ENCODE measurements around the gene TMEM131L.
"Not testable (repeated sequence)": the region's sequence is repeated elsewhere in the genome, so short reads cannot be mapped to it uniquely, and the experiment has no call there.

The TMEM131L gene

DNA sequence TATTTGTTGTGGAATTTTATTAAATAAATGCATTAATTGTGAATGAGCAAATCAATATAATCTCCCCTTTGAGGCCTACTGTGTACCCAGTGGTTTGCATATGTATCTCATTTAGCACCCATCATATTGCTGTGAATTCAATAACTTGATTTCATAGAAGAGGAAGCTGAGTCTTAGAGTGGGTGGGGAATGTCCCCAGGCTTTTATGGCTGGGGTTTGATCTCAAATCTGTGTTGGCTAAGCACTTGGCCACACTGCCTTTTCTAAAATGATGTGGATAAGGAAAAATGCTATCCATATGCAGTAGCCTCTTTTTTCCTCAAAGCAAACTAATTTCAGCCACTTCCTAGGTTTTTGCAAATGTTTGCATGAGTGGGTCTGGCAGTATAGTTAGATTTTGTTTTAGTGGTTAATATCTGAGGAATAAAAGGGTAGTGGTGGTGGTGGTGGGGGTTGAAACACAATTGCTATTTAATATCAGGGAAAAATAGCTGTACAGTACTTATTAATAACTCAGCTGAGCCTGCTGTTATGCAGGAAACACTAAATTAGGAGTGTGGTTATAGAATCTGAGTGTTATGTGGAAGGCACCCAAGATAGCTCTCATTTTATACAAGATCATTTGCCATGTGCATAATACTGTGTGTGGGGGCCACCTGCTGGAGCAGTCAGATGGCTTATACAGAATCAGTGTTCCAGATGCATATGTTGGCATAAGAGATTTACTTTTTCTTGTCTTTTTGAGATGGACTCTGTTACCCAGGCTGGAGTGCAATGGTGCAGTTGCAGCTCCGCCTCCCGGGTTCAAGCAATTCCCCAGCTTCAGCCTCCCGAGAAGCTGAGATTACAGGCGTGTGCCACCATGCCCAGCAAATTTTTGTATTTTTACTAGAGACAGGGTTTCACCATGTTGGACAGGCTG lies 108.0 kb downstream of the TMEM131L start:
- DNase-seq (ENCODE audit: low read depth in 2 of 2) = peak; percentile 18 to 33

DNA sequence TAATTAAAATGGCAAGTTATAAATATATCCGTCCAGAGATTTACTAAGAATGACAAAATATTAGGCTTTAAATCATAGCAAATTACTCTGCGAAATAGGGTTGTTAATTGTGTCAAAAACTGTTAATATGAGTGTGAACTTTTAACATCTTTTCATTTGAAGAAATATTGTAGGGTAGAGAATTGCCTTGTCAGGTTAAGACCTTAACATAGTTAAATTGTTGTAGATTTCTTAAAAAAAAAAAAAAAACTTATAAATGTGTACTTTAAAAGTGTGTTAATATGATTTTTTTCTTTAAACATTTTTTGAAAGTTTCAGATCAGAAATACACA lies 110.2 kb downstream of the TMEM131L start:
- DNase-seq (ENCODE audit: low read depth in 2 of 2) = no peak

DNA sequence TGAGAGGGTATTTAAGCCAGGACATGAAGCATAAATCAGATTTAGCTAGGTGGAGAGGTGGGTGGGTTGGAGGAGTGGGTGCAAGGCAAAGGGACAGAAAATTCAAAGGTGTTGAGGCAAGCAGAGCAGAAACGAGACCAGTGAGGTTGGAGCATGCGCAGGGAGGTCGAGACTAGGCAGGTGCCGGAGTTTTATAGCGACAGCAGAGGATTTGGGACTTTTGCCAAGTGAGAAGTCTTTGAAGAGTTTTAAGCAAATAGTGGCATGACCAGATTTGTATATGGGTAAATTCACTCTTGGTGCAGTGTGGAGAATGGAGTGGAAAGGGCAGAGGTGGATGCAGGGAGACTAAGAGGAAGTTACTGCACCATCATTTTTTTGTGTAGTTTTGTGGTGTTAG lies 110.9 kb downstream of the TMEM131L start:
- no peak for DNase-seq (ENCODE audit: low read depth in 2 of 2)

DNA sequence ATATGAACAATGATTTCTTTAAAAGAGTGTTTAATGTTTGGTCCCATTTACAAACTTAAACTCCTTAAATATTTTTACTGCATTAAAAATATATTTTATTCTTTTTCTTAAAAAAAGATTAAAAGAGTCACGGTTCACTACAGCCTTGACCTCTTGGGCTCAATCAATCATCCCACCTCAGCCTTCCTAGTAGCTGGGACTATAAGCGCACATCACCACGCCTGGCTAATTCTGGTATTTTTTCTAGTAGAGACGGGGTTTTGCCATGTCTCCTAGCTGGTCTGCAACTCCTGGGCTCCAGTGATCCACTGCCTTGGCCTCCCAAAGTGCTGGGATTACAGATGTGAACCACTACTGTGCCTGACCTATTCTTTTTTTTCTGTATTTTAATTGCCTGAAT lies 113.2 kb downstream of the TMEM131L start:
- no peak for DNase-seq (ENCODE audit: low read depth in 2 of 2)

DNA sequence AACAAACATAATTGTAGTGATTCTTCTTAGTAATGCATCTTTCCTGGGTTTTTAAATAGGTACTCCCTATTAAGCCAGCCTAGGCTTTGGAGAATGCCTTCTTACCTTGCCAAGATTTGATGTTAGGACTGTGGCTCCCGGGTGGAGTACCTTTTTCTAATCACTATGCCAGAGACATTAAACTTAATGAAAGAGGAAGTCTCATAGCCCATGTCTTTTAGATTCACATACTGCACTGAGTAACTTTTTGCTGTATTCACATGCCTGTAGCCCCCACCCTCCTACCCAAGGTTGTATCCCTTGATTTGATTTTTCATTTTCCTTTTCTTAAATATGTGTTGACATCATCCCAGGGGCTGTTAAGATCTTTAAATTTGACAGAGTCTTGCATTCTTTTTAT lies 113.7 kb downstream of the TMEM131L start:
- DNase-seq (ENCODE audit: low read depth in 2 of 2) = no peak

DNA sequence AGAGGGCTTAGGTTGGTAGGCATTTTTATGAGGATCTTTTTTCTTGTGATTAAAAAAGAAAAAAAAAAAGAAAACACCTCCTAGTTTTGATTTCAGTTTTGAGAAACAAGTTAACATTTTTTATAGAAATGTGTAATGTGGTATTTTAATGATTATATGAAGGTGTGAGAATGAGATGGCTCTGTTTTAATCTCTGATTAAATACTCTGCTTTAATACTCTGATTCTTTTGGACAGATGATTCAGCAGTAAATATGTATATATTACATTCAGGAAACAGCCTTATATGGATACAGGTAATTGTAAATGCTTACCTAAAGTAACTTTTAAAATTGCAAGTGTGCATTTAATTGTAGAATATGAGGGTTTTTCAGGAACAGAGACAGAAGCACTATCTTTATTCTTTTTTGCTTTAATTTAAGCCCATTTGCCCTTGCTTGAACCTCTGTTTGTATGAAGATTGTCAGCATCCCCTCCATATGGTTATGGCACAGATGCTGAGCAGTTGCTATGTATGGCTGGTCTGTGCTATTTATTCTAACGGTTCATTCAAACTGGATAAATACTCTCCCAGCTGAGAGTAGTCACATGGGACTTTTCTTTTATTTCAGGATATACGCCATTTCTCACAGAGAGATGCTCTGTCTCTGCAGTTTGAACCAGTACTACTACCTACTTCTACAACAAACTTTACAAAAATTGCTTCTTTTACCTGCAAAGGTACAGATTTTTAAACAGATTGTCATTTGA lies 117.0 kb downstream of the TMEM131L start:
- no peak for DNase-seq (ENCODE audit: low read depth in 2 of 2)

DNA sequence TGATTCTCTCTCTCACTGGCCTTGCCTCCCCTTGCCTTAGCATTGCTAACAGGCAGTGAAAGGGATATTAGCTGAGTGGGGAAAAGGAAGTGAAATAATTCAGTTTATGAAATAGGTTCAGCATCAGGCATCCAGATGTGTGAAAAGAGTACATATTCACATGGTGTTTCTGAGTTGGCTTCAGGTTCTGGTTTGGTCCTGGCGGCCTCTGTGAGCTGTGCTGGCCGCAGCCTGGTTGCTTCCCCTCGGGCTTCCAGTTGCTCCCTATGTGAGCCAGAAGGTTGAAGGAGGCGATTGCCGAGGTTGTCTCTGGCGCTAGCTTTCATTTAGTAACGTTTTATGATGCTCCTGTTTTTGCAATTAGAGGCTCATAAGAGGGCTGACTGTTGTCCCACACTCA lies 118.9 kb downstream of the TMEM131L start:
- DNase-seq (ENCODE audit: low read depth in 2 of 2) = no peak

DNA sequence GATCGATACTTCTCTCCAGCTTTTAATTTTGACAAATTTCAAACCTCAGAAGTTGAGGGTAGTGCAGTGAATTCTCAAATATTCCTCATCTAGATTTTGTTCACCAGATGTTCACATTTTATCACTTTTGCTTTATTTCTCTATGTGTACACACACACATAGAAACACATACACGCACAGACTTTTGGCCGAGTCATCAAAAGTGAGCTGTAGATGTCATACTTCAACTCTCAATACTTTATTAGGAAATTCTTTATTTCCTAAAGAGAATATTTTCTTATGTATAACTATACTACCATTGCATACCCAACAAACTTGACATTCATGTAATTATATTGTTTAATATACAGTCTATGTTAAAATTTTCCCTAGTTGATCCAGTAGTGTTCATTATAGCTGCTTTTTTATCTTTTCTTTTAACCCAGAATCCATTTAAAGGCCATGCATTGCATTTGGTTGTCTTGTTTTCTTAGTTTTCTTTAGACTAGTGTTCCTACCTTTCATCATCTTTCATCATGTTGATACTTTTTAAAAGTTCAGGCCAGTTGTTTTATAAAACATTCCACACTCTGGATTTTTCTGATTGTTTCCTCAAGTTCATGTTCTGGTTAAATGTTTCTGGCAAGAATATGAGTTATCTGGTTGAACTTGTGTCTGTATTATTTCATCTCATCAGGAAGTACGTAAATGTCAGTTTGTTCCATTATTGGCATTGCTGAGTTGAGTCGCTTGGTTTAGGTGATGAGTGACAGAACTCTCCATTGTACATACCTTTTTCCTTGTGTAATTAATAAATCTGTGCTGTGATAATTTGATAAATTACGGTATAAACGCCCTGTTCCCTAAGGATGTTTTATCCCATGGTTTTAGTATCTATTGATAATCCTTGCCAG lies 123.8 kb downstream of the TMEM131L start:
- DNase-seq (ENCODE audit: low read depth in 2 of 2) = no peak

DNA sequence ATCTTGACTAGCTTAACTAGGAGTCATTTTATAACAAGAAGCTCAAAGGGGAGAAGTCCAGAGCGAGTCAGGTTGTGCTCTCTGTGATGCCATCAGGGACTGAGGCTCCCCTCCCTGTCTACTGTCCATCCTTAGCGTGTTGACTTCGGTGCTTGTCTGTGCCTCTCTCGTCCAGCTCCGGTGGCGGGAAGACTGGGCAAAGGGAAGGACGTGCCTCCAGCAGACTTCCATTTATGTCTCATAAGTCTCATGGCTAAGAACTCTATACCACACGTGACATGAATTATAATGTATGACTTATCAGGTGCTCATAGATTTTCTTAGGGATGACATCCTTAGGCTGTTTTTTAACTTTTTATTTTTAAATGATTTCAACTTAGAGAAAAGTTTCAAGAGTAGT lies 125.3 kb downstream of the TMEM131L start:
- DNase-seq (ENCODE audit: low read depth in 2 of 2) = no peak

DNA sequence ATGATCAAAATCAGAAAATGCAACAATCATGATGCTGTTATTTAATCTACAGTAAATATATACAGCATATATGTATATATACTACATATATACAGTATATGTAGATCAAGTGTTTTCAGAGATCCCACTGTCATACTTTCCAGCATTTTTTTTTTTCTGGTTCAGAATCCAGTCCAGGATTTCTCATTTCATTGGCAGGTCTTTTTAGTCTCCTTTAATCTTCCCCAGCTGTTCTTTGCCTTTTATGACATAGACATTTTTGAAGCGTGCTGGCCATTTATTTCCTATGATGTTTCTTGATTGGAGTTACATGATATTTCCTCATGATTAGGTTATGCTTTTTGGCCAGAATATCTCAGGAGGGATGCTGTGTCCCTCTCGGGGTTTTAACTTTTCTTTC lies 125.9 kb downstream of the TMEM131L start:
- DNase-seq (ENCODE audit: low read depth in 2 of 2) = no peak

DNA sequence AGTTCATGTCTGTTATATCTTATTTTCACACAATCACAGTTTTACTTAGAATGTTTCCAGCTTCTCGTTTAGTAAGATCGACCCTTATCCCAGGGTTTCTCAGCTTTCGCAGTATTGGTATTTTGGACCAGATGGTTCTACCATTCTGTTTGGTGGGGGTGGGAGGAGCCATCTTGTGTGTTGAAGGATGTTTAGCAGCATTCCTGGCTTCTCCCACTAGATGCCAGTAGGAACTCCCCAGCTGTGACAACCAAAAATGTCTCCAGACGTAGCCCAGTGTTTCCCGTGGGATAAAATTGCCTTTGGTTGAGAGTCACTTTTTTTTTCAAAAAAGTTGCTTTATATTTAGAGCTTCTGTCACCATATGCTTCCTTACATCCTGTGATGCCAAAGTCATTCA lies 127.0 kb downstream of the TMEM131L start:
- DNase-seq (ENCODE audit: low read depth in 2 of 2) = no peak

DNA sequence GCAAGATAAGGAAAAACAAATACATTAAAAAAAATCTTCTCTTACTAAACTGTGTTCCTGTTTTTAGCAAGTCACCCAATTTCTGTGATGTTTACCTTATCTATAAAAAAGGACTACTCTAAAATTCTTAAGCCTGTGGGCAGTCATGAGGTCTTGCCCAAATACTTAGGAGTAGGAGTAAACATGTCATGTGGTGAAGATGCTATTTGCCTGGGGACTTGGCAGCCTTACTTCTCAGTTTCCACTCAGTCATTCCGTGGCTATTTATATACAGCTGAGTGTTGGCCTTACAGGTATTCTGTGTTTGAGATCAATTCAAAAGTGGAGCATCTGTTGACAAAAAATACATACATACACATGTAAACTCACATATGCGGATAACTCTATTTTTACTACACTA lies 128.1 kb downstream of the TMEM131L start:
- DNase-seq (ENCODE audit: low read depth in 2 of 2) = no peak

DNA sequence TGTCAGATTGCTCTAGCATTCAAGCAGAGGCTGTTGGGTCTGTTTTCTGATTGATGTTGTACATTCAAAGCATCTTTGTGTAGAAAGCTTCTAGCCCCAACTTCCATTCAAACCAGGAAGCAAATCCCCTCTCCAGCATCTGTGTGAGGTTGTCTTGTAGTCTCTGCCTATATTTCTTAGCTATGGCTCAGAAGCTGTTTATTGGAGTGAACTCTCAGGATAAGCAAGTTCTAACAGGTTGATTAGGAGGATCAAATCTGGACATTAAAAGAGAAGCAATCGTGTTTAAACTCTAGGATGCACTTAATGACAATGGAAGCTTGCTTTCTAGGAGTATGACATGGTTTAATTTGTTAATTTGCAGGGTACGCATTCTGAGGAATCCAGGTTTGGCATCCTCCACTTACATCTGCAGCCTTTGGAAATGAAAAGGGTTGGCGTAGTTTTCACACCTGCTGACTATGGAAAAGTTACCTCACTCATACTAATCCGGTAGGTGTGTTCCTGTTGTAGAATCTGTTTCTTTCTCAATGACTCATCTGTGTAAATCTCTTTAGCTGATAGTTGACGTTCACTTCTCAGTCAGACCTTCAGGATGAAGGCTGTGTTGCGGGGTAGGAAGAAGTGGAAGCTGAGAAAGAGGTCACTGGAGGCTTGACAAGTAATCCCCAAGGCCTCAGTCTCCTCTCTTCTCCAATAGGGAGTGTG lies 129.9 kb downstream of the TMEM131L start:
- DNase-seq (ENCODE audit: low read depth in 2 of 2) = no peak

DNA sequence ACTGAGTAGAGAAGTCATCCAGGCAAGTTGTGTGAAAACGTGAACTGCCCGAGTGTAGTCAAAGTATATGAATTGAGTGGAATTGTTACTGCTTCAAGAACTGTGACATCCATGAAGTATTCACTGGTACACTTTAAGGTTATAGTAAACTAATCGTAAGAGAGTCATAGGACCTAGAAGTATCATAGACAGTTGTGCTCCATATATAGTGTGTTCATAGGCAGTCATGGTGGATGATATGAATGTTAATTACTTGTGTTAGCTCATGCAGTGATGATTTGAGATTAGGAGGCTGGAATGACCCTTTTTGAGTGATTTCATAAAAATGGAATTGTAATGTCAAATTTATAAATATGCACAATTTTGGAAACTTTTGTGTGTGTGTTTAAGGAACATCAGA lies 136.6 kb downstream of the TMEM131L start:
- no peak for DNase-seq (ENCODE audit: low read depth in 2 of 2)

DNA sequence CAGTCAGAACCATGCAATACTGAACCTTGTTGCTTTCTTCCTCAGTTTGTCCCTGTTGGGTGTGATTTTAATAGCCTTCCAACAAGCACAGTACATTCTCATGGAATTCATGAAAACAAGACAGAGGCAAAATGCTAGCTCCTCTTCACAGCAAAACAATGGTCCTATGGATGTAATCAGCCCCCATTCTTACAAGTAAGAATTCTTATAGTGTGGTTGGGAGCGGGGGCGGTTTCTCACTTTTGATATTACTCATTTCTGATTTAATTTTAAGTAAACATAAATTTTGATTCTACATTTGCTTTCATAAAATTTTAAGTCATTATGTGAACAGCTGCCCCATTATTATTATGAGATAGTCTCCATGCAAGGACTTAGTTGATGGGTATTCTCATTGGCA lies 137.1 kb downstream of the TMEM131L start:
- DNase-seq (ENCODE audit: low read depth in 2 of 2) = no peak

DNA sequence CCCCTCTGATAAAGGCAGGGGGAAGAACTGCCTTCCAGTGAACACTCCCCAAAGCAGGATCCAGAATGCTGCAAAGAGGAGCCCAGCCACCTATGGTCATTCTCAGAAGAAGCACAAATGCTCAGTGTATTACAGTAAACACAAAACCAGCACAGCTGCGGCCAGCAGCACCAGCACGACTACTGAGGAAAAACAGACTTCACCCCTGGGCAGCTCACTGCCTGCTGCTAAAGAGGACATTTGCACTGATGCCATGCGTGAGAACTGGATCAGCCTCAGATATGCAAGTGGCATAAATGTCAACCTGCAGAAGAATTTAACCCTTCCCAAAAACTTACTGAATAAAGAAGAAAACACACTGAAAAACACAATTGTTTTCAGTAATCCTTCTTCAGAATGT lies 137.7 kb downstream of the TMEM131L start:
- DNase-seq (ENCODE audit: low read depth in 2 of 2) = no peak

DNA sequence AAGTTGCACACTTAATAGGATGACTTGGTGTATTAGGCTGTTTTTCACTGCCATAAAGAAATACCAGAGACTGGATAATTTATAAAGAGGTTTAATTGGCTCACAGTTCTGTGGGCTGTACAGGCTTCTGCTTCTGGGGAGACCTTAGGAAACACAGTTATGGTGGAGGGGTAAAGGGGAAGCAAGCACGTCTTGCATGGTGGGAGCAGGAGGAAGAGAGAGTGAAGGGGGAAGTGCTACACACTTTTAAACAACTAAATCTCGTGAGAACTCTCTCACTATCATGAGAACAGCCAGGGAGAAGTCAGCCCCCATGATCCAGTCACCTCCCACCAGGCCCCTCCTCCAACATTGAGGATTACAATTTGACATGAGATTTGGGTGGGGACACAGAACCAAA lies 142.9 kb downstream of the TMEM131L start:
- DNase-seq (ENCODE audit: low read depth in 2 of 2) = not testable (repeated sequence)

DNA sequence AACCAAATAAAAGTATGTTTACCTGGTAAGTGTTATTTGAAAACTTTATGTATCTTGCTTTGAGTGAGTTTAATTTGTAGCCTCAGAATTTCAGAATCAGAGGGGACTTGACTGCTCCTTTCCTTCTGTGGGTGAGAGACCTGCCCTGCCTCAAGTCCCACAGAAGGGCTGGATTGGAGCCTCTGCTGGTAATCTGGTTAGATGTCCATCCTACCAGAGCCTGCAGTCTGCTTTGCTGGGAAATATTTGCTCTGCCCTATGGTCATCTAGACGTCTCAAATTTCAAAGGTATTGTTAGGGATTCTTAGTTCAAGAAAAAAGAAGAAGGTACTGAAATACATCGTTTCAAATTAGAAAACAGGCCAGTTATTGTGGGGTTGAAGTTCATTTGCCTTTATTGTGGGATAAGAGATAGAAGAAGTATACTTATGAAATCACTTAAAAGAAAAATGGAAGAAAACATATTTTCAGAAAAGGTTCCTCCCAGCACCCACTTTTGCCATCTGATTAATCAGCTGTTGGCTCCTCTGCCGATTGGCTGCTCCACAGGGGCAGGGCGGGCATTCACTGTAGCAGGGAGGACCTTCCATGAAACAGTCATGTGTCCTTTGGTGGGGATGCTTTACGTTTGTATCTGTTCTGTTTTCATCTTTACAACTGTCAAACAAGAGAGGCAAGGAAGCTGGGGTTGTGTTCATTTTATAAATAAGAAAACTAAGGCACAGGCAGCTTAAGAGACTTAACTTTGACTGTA lies 144.6 kb downstream of the TMEM131L start:
- DNase-seq (ENCODE audit: low read depth in 2 of 2) = no peak

DNA sequence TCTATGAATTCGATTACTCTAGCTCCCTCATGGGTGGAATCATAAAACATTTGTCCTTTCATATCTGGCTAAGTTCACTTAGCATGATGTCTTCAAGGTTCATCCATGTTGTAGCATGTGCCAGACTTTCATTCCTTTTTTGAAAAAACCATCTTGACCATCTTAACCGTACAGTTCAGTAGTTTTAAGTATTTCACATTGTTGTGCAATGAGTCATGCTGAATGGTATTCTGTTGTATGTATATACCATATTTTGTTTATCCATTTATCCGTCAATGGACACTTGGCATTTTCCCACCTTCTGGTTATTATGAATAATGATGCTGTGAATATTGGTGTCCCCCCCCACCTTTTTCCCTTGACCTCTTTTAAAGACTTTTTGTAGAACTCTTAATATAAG lies 145.5 kb downstream of the TMEM131L start:
- no peak for DNase-seq (ENCODE audit: low read depth in 2 of 2)

DNA sequence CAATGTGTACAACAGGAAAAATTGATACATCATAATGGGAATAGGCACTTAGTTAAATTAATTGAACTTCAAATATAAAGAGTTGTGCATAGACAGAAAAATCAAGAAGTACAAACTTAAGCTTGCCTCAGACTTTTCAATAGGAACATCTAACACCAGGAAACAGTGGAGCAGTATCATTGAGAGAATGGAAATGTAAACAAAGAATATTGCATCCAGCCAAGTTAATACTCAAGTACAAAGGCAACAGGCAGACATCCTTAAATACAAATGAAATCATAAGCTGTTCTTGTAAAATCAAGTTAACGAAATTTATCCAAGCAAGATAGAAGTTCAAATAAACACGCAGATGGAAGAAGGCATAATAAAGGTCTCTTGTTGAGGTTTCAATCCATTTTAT lies 146.7 kb downstream of the TMEM131L start:
- DNase-seq (ENCODE audit: low read depth in 2 of 2) = no peak

DNA sequence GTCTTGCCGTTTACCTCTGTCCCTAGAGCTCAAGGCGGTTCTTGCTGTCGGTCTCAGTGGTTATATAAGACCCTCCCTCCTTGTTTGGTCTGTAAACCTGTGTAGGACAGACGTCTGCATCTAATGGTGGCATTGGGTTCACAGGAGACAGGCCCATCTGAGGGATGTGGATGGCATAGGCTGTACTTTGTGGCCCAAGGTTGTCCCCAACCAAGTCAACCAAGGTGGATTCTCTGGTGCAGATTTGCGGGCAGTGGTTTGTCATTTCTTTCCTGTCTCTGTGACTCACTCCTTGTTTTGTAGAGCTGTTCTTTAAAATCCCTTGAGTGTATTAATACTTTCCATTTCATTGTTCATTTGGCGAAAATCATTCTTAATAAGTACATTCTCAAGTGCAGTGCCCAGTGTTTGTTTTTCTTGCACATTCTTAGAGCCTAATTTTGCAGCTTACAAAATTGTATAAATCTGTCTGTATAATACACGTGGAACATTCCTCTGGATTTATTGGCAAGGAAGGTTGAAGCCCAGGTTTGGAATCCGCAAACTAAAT lies 149.9 kb downstream of the TMEM131L start:
- no peak for DNase-seq (ENCODE audit: low read depth in 2 of 2)

All from stimulated activated CD8-positive, alpha-beta memory T cell treated with anti-CD3 and anti-CD28 coated beads, Interleukin-7, amount 100 ng/mL, for 1 hour (primary cell).